Pancreas (tissue), 10 donors: Measurements from ENCODE around the gene DGKD. TPM values are rescaled to one million over a fixed set of nuclear protein-coding genes. Genes with fewer than 3 reads are reported as not detected.

Experiments
- ATAC-seq, 4 donors: fragments of 200-7000 bp; cut with Tn5 transposase; one replicate each; pipeline versions ENCODE4 v1.8.0 to v1.9.1; 2020; ENCODE audit warnings: mild to moderate bottlenecking in 4 of 4, moderate library complexity in 4 of 4
- DNase-seq, 6 donors: peaks; one replicate each; pipeline ENCODE4 v3.0.0-alpha.2; 2020
- FAIRE-seq: peaks from 2 replicates; lab custom pipeline; 2012; peaks lifted over from hg19 to GRCh38; lab: Jason Lieb, UNC
- H3K27ac ChIP-seq, 4 donors: fragments of 200-600 bp; sonication (generic); 1 replicate in 3 of 4; 2 replicates in 1 of 4; pipeline versions ENCODE4 v1.5.0 to v1.8.0; 2020
- H3K27me3 ChIP-seq, 4 donors: fragments of 200-600 bp; one replicate each; pipeline ENCODE4 v1.8.0; 2021
- H3K36me3 ChIP-seq, 3 donors: fragments of 200-600 bp; sonication (generic) in 1 of 3; one replicate each; pipeline versions ENCODE4 v1.5.0 to v1.8.0; 2020 to 2021
- H3K4me1 ChIP-seq, 3 donors: fragments of 200-600 bp; one replicate each; pipeline ENCODE4 v1.8.0; 2021
- H3K4me3 ChIP-seq, 4 donors: fragments of 200-600 bp; sonication (generic) in 2 of 4; one replicate each; pipeline versions ENCODE4 v1.5.0 to v1.8.0; 2020 to 2021
- H3K9me3 ChIP-seq, 4 donors: fragments of 200-600 bp; one replicate each; pipeline ENCODE4 v1.8.0; 2021
- CTCF ChIP-seq, 4 donors: fragments of 200-600 bp; sonication (generic) in 3 of 4; IDR thresholded peaks; one replicate each; pipeline versions ENCODE4 v1.5.0 to v1.8.0; 2021; ENCODE audit warnings: antibody characterized with exemption in 4 of 4
- WGBS, 2 donors: extraction: QIAGEN DNeasy Blood & Tissue Kit; methylation state at CpG; one replicate each; pipeline ENCODE4 v1.1.7; 2013; 5-methylcytosine and 5-hydroxymethylcytosine counted together
- intact Hi-C, 3 donors: fragments of 100-400 bp; cut with DNase I; formaldehyde crosslinking; loops; one replicate each; pipeline versions ENCODE4 v1.11.1 to v1.14.2; 2022
- polyA plus RNA-seq, 2 donors: library from polyadenylated mRNA; stranded (reverse); fragments of 200-250 nt; gene quantifications; one replicate each; pipeline ENCODE4 v1.2.3, GENCODE V29; 2013
- total RNA-seq, 6 donors: library from RNA; stranded (reverse); fragmentation: NEBNext Ultra II Directional in 4 of 6; extraction: Animal tissue kit (Norgen Biotek cat#: 25700) in 4 of 6; gene quantifications; one replicate each; pipeline versions ENCODE4 v1.2.1 to v1.2.4, GENCODE V29; 2021 to 2023
- donor health status: healthy with polysubstance abuse.
- donor health status: DM: no; HTN: no; CAD: no; lungs with moderate emphysema.
- donor health status: DM: no; HTN: no; CAD: no.
- donor health status: control.
- donor health status: control.
- donor health status: Bipolar disorder and iron deficiency.
- donor health status: DM: yes; HTN: yes; CAD: no.
- donor health status: DM: no; HTN: no; CAD: no.
- donor health status: DM: no; HTN: no; CAD: no.
- donor health status: DM: yes; HTN: yes; CAD: no.

DGKD gene
- total and polyA plus RNA-seq, 8 donors, result 6.7 to 16.3 (median 8.9) TPM

GRCh38 chr2:233441161-233442027 is 87.1 kb downstream of the DGKD start:
- Histone ChIP-seq H3K36me3 (no peaks in the 10 kb centered on the region), H3K4me1 (no peaks in the 10 kb centered on the region)
- no peak for DNase-seq

GRCh38 chr2:233442028-233442310 is 87.7 kb downstream of the DGKD start:
- ATAC-seq, result no peak
- DNase-seq, result no peak
- no peak overlapping the region for H3K4me3 ChIP-seq
- no peaks in the 10 kb centered on the region for H3K4me1 ChIP-seq
- H3K9me3 ChIP-seq, result no peaks in the 10 kb centered on the region
- H3K36me3 ChIP-seq, result no peaks in the 10 kb centered on the region
- no peak overlapping the region for H3K27ac ChIP-seq
- no peaks in the 10 kb centered on the region for H3K27me3 ChIP-seq
- WGBS, 2 donors, result 81 to 84% methylated on average over 4 of the region's 4 CpGs
- intact Hi-C loops, result no loop called here
- TF ChIP-seq CTCF (IDR thresholded peaks at IDR 0.05), result no peak
- FAIRE-seq, result no peak

More at GRCh38 chr2:233441161-233442027, 87.1 kb downstream of the DGKD start:
- 91 to 93% methylated on average over 25 to 26 of the region's 26 CpGs for WGBS, 2 donors
- no peak overlapping the region for H3K27ac ChIP-seq
- FAIRE-seq (no peak), ATAC-seq (no peak)
- H3K27me3 ChIP-seq, result no peaks in the 10 kb centered on the region
- no peak overlapping the region for H3K4me3 ChIP-seq
- H3K9me3 ChIP-seq, result no peaks in the 10 kb centered on the region
- no peak for TF ChIP-seq CTCF (IDR thresholded peaks at IDR 0.05)
- intact Hi-C loops, result no loop called here

- peak; percentile 45 to 72 (median 58) for TF ChIP-seq CTCF (IDR thresholded peaks at IDR 0.05)
- intact Hi-C loops, result no loop called here
- Histone ChIP-seq H3K27ac (no peak overlapping the region), H3K9me3 (no peaks in the 10 kb centered on the region), H3K27me3 (no peaks in the 10 kb centered on the region), H3K4me1 (no peaks in the 10 kb centered on the region), H3K4me3 (no peak overlapping the region), H3K36me3 (no peaks in the 10 kb centered on the region)
- ATAC-seq, result peak; percentile 86 to 96 (median 92)
- DNase-seq, result peak in 5 of 6 donors; percentile 63 to 88 (median 80)
- WGBS, 2 donors, result 48 to 54% methylated on average over 18 of the region's 18 CpGs
- FAIRE-seq, result no peak
Observed at GRCh38 chr2:233443511-233444183, 89.4 kb downstream of the DGKD start.

- Histone ChIP-seq H3K27me3 (no peaks in the 10 kb centered on the region), H3K36me3 (no peaks in the 10 kb centered on the region), H3K9me3 (no peaks in the 10 kb centered on the region), H3K27ac (no peak overlapping the region), H3K4me3 (no peak overlapping the region), H3K4me1 (no peaks in the 10 kb centered on the region)
- intact Hi-C loops, result no loop called here
- no peak for FAIRE-seq
- WGBS, 2 donors, result 88 to 95% methylated on average over 11 of the region's 11 CpGs
- peak in 1 of 6 donors; percentile 37 for DNase-seq
- no peak for TF ChIP-seq CTCF (IDR thresholded peaks at IDR 0.05)
- no peak for ATAC-seq
Observed at GRCh38 chr2:233444501-233444900, 90.2 kb downstream of the DGKD start.
